ENCODE results near the gene B4GALNT4.

- no peak for TF ChIP-seq EZH2 (optimal IDR thresholded peaks at IDR 0.05; ENCODE audit: low read depth, low read length)
- TF ChIP-seq, protein P1, sequence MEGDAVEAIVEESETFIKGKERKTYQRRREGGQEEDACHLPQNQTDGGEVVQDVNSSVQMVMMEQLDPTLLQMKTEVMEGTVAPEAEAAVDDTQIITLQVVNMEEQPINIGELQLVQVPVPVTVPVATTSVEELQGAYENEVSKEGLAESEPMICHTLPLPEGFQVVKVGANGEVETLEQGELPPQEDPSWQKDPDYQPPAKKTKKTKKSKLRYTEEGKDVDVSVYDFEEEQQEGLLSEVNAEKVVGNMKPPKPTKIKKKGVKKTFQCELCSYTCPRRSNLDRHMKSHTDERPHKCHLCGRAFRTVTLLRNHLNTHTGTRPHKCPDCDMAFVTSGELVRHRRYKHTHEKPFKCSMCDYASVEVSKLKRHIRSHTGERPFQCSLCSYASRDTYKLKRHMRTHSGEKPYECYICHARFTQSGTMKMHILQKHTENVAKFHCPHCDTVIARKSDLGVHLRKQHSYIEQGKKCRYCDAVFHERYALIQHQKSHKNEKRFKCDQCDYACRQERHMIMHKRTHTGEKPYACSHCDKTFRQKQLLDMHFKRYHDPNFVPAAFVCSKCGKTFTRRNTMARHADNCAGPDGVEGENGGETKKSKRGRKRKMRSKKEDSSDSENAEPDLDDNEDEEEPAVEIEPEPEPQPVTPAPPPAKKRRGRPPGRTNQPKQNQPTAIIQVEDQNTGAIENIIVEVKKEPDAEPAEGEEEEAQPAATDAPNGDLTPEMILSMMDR (IDR thresholded peaks at IDR 0.05; ENCODE audit: low read length): no peak
Measured at GRCh38 chr11:330307-330693, 39.0 kb upstream of the B4GALNT4 start.
